ENCODE measurements around the gene NSA2.
A peak's percentile ranks its signal among the peaks of the same experiment; 100 is the strongest.
"Not testable (repeated sequence)": the region's sequence is repeated elsewhere in the genome, so short reads cannot be mapped to it uniquely, and the experiment has no call there.

NSA2 gene

GRCh38 chr5:74766849-74767578 lies at the start of gene NSA2, which contains the start of gene GFM2:
TSS of gene NSA2 (plus strand) at chr5:74767249. CDS start at chr5:74767361, 112 bp downstream.
TSS of gene GFM2 (minus strand) at chr5:74767117. CDS start at chr5:74763742, 3,375 bp downstream.
- DNase-seq (ENCODE audit: low spot score in 2 of 2): peak; percentile 87 to 92
- peak within 1 kb of the TSS; percentile 97 for H3K27ac Mint-ChIP-seq (ENCODE audit: low read depth)
- peak within 1 kb of the TSS; percentile 100 for H3K4me3 Mint-ChIP-seq
- H3K4me1 Mint-ChIP-seq: peaks cover 26% of the 10 kb centered on the region
- peaks cover 41% of the 10 kb centered on the region for H3K36me3 Mint-ChIP-seq (ENCODE audit: insufficient read depth)
- H3K9me3 Mint-ChIP-seq: no peaks in the 10 kb centered on the region
- H3K27me3 Mint-ChIP-seq: no peaks in the 10 kb centered on the region
- ATAC-seq (replicated peaks; ENCODE audit: extremely low read depth, poor library complexity, severe bottlenecking): peak; percentile 92

- H3K4me3 Mint-ChIP-seq: no peak overlapping the region
- DNase-seq (ENCODE audit: low spot score in 2 of 2) (no peak), ATAC-seq (replicated peaks; ENCODE audit: extremely low read depth, poor library complexity, severe bottlenecking) (no peak)
- H3K27me3 Mint-ChIP-seq: no peaks in the 10 kb centered on the region
- H3K36me3 Mint-ChIP-seq (ENCODE audit: insufficient read depth): peaks cover 28% of the 10 kb centered on the region
- no peaks in the 10 kb centered on the region for H3K4me1 Mint-ChIP-seq
- H3K27ac Mint-ChIP-seq (ENCODE audit: low read depth): no peak overlapping the region
- H3K9me3 Mint-ChIP-seq: no peaks in the 10 kb centered on the region
Measured at GRCh38 chr5:74717596-74717995, 49.5 kb upstream of the NSA2 start.

- Mint-ChIP-seq H3K36me3 (ENCODE audit: insufficient read depth) (peaks cover 30% of the 10 kb centered on the region), H3K27me3 (no peaks in the 10 kb centered on the region), H3K27ac (ENCODE audit: low read depth) (no peak overlapping the region), H3K4me1 (no peaks in the 10 kb centered on the region), H3K4me3 (no peak overlapping the region), H3K9me3 (no peaks in the 10 kb centered on the region)
- no peak for DNase-seq (ENCODE audit: low spot score in 2 of 2)
- no peak for ATAC-seq (replicated peaks; ENCODE audit: extremely low read depth, poor library complexity, severe bottlenecking)
Measured at GRCh38 chr5:74722271-74722670, 44.8 kb upstream of the NSA2 start.

GRCh38 chr5:74725331-74725730 lies 41.7 kb upstream of the NSA2 start:
- no peaks in the 10 kb centered on the region for H3K4me1 Mint-ChIP-seq
- no peaks in the 10 kb centered on the region for H3K9me3 Mint-ChIP-seq
- H3K4me3 Mint-ChIP-seq: no peak overlapping the region
- H3K36me3 Mint-ChIP-seq (ENCODE audit: insufficient read depth): peaks cover 36% of the 10 kb centered on the region
- ATAC-seq (replicated peaks; ENCODE audit: extremely low read depth, poor library complexity, severe bottlenecking) (no peak), DNase-seq (ENCODE audit: low spot score in 2 of 2) (no peak)
- no peaks in the 10 kb centered on the region for H3K27me3 Mint-ChIP-seq
- no peak overlapping the region for H3K27ac Mint-ChIP-seq (ENCODE audit: low read depth)

GRCh38 chr5:74736759-74737158 lies 30.3 kb upstream of the NSA2 start:
- Mint-ChIP-seq H3K27me3 (no peaks in the 10 kb centered on the region), H3K9me3 (no peaks in the 10 kb centered on the region), H3K36me3 (ENCODE audit: insufficient read depth) (peaks cover 53% of the 10 kb centered on the region)

GRCh38 chr5:74738406-74738805 lies 28.6 kb upstream of the NSA2 start:
- DNase-seq (ENCODE audit: low spot score in 2 of 2): no peak

More at GRCh38 chr5:74736759-74737158, 30.3 kb upstream of the NSA2 start:
- Mint-ChIP-seq H3K4me1 (no peaks in the 10 kb centered on the region), H3K27ac (ENCODE audit: low read depth) (no peak overlapping the region), H3K4me3 (no peak overlapping the region)
- ATAC-seq (replicated peaks; ENCODE audit: extremely low read depth, poor library complexity, severe bottlenecking) (no peak), DNase-seq (ENCODE audit: low spot score in 2 of 2) (no peak)

GRCh38 chr5:74748742-74749141 lies 18.3 kb upstream of the NSA2 start:
- Mint-ChIP-seq H3K4me1 (peaks cover 10% of the 10 kb centered on the region), H3K36me3 (ENCODE audit: insufficient read depth) (peaks cover 37% of the 10 kb centered on the region)
- H3K27me3 Mint-ChIP-seq; DNase-seq (ENCODE audit: low spot score in 2 of 2); H3K27ac Mint-ChIP-seq (ENCODE audit: low read depth); H3K4me3 Mint-ChIP-seq; H3K9me3 Mint-ChIP-seq; ATAC-seq (replicated peaks; ENCODE audit: extremely low read depth, poor library complexity, severe bottlenecking): not testable (repeated sequence)

More at GRCh38 chr5:74738406-74738805, 28.6 kb upstream of the NSA2 start:
- no peak for ATAC-seq (replicated peaks; ENCODE audit: extremely low read depth, poor library complexity, severe bottlenecking)
- Mint-ChIP-seq H3K36me3 (ENCODE audit: insufficient read depth) (peaks cover 52% of the 10 kb centered on the region), H3K4me3 (no peak overlapping the region), H3K4me1 (no peaks in the 10 kb centered on the region), H3K27me3 (no peaks in the 10 kb centered on the region), H3K27ac (ENCODE audit: low read depth) (no peak overlapping the region), H3K9me3 (no peaks in the 10 kb centered on the region)

GRCh38 chr5:74761241-74761640 lies 5.8 kb upstream of the NSA2 start:
- Mint-ChIP-seq H3K36me3 (ENCODE audit: insufficient read depth) (peaks cover 28% of the 10 kb centered on the region), H3K27me3 (no peaks in the 10 kb centered on the region), H3K4me3 (no peak overlapping the region), H3K27ac (ENCODE audit: low read depth) (no peak overlapping the region), H3K9me3 (no peaks in the 10 kb centered on the region), H3K4me1 (peaks cover 15% of the 10 kb centered on the region)
- ATAC-seq (replicated peaks; ENCODE audit: extremely low read depth, poor library complexity, severe bottlenecking): no peak
- DNase-seq (ENCODE audit: low spot score in 2 of 2): no peak

GRCh38 chr5:74762599-74762998 lies 4.5 kb upstream of the NSA2 start:
- Mint-ChIP-seq H3K36me3 (ENCODE audit: insufficient read depth) (peaks cover 34% of the 10 kb centered on the region), H3K4me1 (peaks cover 22% of the 10 kb centered on the region), H3K27me3 (no peaks in the 10 kb centered on the region), H3K9me3 (no peaks in the 10 kb centered on the region), H3K27ac (ENCODE audit: low read depth) (no peak overlapping the region), H3K4me3 (no peak overlapping the region)
- no peak for ATAC-seq (replicated peaks; ENCODE audit: extremely low read depth, poor library complexity, severe bottlenecking)
- DNase-seq (ENCODE audit: low spot score in 2 of 2): no peak

- no peak overlapping the region for H3K4me3 Mint-ChIP-seq
- peaks cover 29% of the 10 kb centered on the region for H3K36me3 Mint-ChIP-seq (ENCODE audit: insufficient read depth)
Measured at GRCh38 chr5:74763504-74763903, 3.5 kb upstream of the NSA2 start.

GRCh38 chr5:74765201-74765600 lies 1.8 kb upstream of the NSA2 start:
- ATAC-seq (replicated peaks; ENCODE audit: extremely low read depth, poor library complexity, severe bottlenecking): no peak
- Mint-ChIP-seq H3K36me3 (ENCODE audit: insufficient read depth) (peaks cover 32% of the 10 kb centered on the region), H3K9me3 (no peaks in the 10 kb centered on the region), H3K4me1 (peaks cover 33% of the 10 kb centered on the region), H3K27ac (ENCODE audit: low read depth) (no peak overlapping the region), H3K27me3 (no peaks in the 10 kb centered on the region), H3K4me3 (peak overlapping the region; percentile 100)
- DNase-seq (ENCODE audit: low spot score in 2 of 2): no peak

More at GRCh38 chr5:74763504-74763903, 3.5 kb upstream of the NSA2 start:
- Mint-ChIP-seq H3K27ac (ENCODE audit: low read depth) (no peak overlapping the region), H3K9me3 (no peaks in the 10 kb centered on the region), H3K4me1 (peaks cover 31% of the 10 kb centered on the region), H3K27me3 (no peaks in the 10 kb centered on the region)
- DNase-seq (ENCODE audit: low spot score in 2 of 2) (no peak), ATAC-seq (replicated peaks; ENCODE audit: extremely low read depth, poor library complexity, severe bottlenecking) (no peak)

GRCh38 chr5:74765929-74766328 lies 1.1 kb upstream of the NSA2 start:
- Mint-ChIP-seq H3K9me3 (no peaks in the 10 kb centered on the region), H3K27me3 (no peaks in the 10 kb centered on the region), H3K36me3 (ENCODE audit: insufficient read depth) (peaks cover 34% of the 10 kb centered on the region), H3K27ac (ENCODE audit: low read depth) (peak overlapping the region; percentile 97), H3K4me3 (peak overlapping the region; percentile 100), H3K4me1 (peaks cover 26% of the 10 kb centered on the region)
- DNase-seq (ENCODE audit: low spot score in 2 of 2) (no peak), ATAC-seq (replicated peaks; ENCODE audit: extremely low read depth, poor library complexity, severe bottlenecking) (no peak)

- H3K9me3 Mint-ChIP-seq: no peaks in the 10 kb centered on the region
- peaks cover 39% of the 10 kb centered on the region for H3K36me3 Mint-ChIP-seq (ENCODE audit: insufficient read depth)
- peaks cover 26% of the 10 kb centered on the region for H3K4me1 Mint-ChIP-seq
- ATAC-seq (replicated peaks; ENCODE audit: extremely low read depth, poor library complexity, severe bottlenecking) (peak; percentile 73), DNase-seq (ENCODE audit: low spot score in 2 of 2) (no peak)
- H3K27ac Mint-ChIP-seq (ENCODE audit: low read depth): peak overlapping the region; percentile 97
- peak overlapping the region; percentile 100 for H3K4me3 Mint-ChIP-seq
- H3K27me3 Mint-ChIP-seq: no peaks in the 10 kb centered on the region
Measured at GRCh38 chr5:74766418-74766848, 616 bp upstream of the NSA2 start.

All from central memory CD8-positive, alpha-beta T cell (primary cell).